GM12878 (cell line): ENCODE results near the gene MMP11. TPM values are rescaled to one million over a fixed set of nuclear protein-coding genes. Genes with fewer than 3 reads are reported as not detected.

Experiments used
- ATAC-seq: fragments of 200-7000 bp; cut with Tn5 transposase; 3 replicates; pipeline ENCODE4 v1.9.1; 2020; ENCODE audit warnings: mild to moderate bottlenecking, moderate library complexity
- BruUV-seq: library from RNA; stranded (reverse); fragments of 400-500 nt; replicated peaks from 2 replicates; lab custom pipeline; 2021; lab: Mats Ljungman, UMichigan
- CTCF ChIA-PET: fragments of 300-600 bp; sonication (Branson Sonifier 250); formaldehyde crosslinking; extraction: SDS; loops from one replicate; lab custom pipeline; 2021; ENCODE audit warnings: inconsistent platforms; lab: Yijun Ruan, JAX
- POLR2A ChIA-PET: fragments of 350-600 bp; formaldehyde crosslinking; extraction: SDS; loops from one replicate; lab custom pipeline; 2021; ENCODE audit warnings: inconsistent platforms; lab: Charles Lee
- RAD21 ChIA-PET: fragments of 300-600 bp; sonication (Branson Sonifier 250); formaldehyde crosslinking; loops from one replicate; lab custom pipeline; 2023; ENCODE audit warnings: antibody characterized with exemption; ENCODE audit not compliant: unreplicated experiment; lab: Charles Lee
- SMC1A ChIA-PET: fragments of 300-600 bp; sonication (Branson Sonifier 250); formaldehyde crosslinking; loops from one replicate; lab custom pipeline; 2023; ENCODE audit not compliant: unreplicated experiment, uncharacterized antibody; lab: Charles Lee
- DNase-seq: peaks from one replicate; pipeline ENCODE4 v3.0.0-alpha.2; 2011; ENCODE audit warnings: low read depth, low spot score
- FAIRE-seq: peaks from 3 replicates; lab custom pipeline; 2011; peaks lifted over from hg19 to GRCh38; lab: Jason Lieb, UNC
- H2AFZ ChIP-seq: 2 replicates; pipeline ENCODE4 v1.6.0; 2011; ENCODE audit warnings: low read depth, low read length, control low read depth; ENCODE audit not compliant: control insufficient read depth
- H3K27ac ChIP-seq: 2 replicates; pipeline ENCODE4 v1.5.1; 2011; ENCODE audit warnings: control low read depth; ENCODE audit not compliant: control insufficient read depth, insufficient read depth
- H3K27me3 ChIP-seq, 2 experiments: replicated peaks in 1 of 2; 2 replicates each; pipeline versions ENCODE4 v1.6.0 to v1.6.1; 2011; ENCODE audit warnings: low read length in 1 of 2; ENCODE audit not compliant: control insufficient read depth in 2 of 2, insufficient read depth in 2 of 2
- H3K36me3 ChIP-seq, 2 experiments: 2 replicates each; pipeline ENCODE4 v1.5.1; 2011; ENCODE audit warnings: low read length in 1 of 2; ENCODE audit not compliant: control insufficient read depth in 2 of 2, insufficient read depth in 2 of 2
- H3K4me1 ChIP-seq: 2 replicates; pipeline ENCODE4 v1.6.1; 2011; ENCODE audit warnings: mild to moderate bottlenecking, low read length, moderate library complexity, mixed read lengths; ENCODE audit not compliant: control insufficient read depth, insufficient read depth
- H3K4me2 ChIP-seq: 2 replicates; pipeline ENCODE4 v1.6.0; 2011; ENCODE audit warnings: control low read depth; ENCODE audit not compliant: control insufficient read depth, insufficient read depth
- H3K4me3 ChIP-seq: fragments of 200-600 bp; sonication (generic); 2 replicates; pipeline ENCODE4 v1.5.1; 2016
- H3K79me2 ChIP-seq: 2 replicates; pipeline ENCODE4 v1.6.0; 2011; ENCODE audit warnings: low read length; ENCODE audit not compliant: control insufficient read depth, insufficient read depth
- H3K9ac ChIP-seq: 2 replicates; pipeline ENCODE4 v1.8.0; 2011; ENCODE audit warnings: low read length, control low read depth, mixed read lengths; ENCODE audit not compliant: control insufficient read depth, insufficient read depth
- H3K9me3 ChIP-seq: replicated peaks from 3 replicates; pipeline ENCODE4 v1.5.1; 2011; ENCODE audit warnings: mild to moderate bottlenecking, low read length; ENCODE audit not compliant: control insufficient read depth, insufficient read depth
- H4K20me1 ChIP-seq: 2 replicates; pipeline ENCODE4 v1.6.0; 2011; ENCODE audit not compliant: control insufficient read depth, insufficient read depth
- EED ChIP-seq: sonication (generic); IDR thresholded peaks from 2 replicates; pipeline ENCODE4 v1.6.1; 2016; ENCODE audit warnings: antibody characterized with exemption, low read depth
- EGR1 ChIP-seq, 2 experiments: IDR thresholded peaks; 1 replicate in 1 of 2; 2 replicates in 1 of 2; pipeline ENCODE4 v1.6.1; 2011 to 2012; ENCODE audit warnings: low read depth in 2 of 2, low read length in 2 of 2, borderline replicate concordance in 1 of 2, mild to moderate bottlenecking in 1 of 2, moderate library complexity in 1 of 2
- ETV6 ChIP-seq, 2 experiments: fragments of 450-650 bp in 1 of 2; IDR thresholded peaks in 1 of 2; conservative IDR thresholded peaks in 1 of 2; 2 replicates each; pipeline ENCODE4 v1.6.1; 2014; ENCODE audit warnings: antibody characterized with exemption in 1 of 2, borderline replicate concordance in 1 of 2, low read depth in 1 of 2, mild to moderate bottlenecking in 1 of 2, moderate library complexity in 1 of 2
- FOXM1 ChIP-seq: IDR thresholded peaks from 2 replicates; pipeline ENCODE4 v1.6.1; 2012; ENCODE audit warnings: low read depth, mild to moderate bottlenecking, inconsistent platforms, low read length, moderate library complexity
- HCFC1 ChIP-seq: fragments of 150-350 bp; IDR thresholded peaks from 2 replicates; pipeline ENCODE4 v1.6.1; 2014; ENCODE audit warnings: low read length
- NFYA ChIP-seq: IDR thresholded peaks from 2 replicates; pipeline ENCODE4 v1.6.1; 2011; ENCODE audit warnings: low read depth, mild to moderate bottlenecking, low read length, improper control_type of control experiment, borderline replicate concordance
- NRF1 ChIP-seq: conservative IDR thresholded peaks from 2 replicates; pipeline ENCODE4 v1.6.1; 2011; ENCODE audit warnings: mild to moderate bottlenecking, low read depth, low read length, improper control_type of control experiment
- PBX3 ChIP-seq: IDR thresholded peaks from 2 replicates; pipeline ENCODE4 v1.6.1; 2011; ENCODE audit warnings: mild to moderate bottlenecking, low read depth, low read length, moderate library complexity; ENCODE audit not compliant: insufficient replicate concordance
- POLR2A ChIP-seq: IDR thresholded peaks from 2 replicates; pipeline ENCODE4 v1.6.1; 2011; ENCODE audit warnings: low read depth, mild to moderate bottlenecking, low read length
- RB1 ChIP-seq: fragments of 450-650 bp; formaldehyde crosslinking; IDR thresholded peaks from 2 replicates; pipeline ENCODE4 v1.6.1; 2017; ENCODE audit warnings: mild to moderate bottlenecking, borderline replicate concordance
- SREBF2 ChIP-seq: IDR thresholded peaks from 2 replicates; pipeline ENCODE4 v1.6.1; 2012; ENCODE audit warnings: mild to moderate bottlenecking, low read length
- TBL1XR1 ChIP-seq: IDR thresholded peaks from 2 replicates; pipeline ENCODE4 v1.6.1; 2012; ENCODE audit warnings: low read depth, low read length, improper control_type of control experiment
- ZNF24 ChIP-seq: fragments of 450-650 bp; IDR thresholded peaks from 2 replicates; pipeline ENCODE4 v1.6.1; 2017; ENCODE audit warnings: antibody characterized with exemption, mild to moderate bottlenecking
- ZNF384 ChIP-seq: IDR thresholded peaks from 2 replicates; pipeline ENCODE4 v1.6.1; 2012; ENCODE audit warnings: low read depth, mild to moderate bottlenecking, low read length, improper control_type of control experiment, borderline replicate concordance
- ZNF622 ChIP-seq: fragments of 450-650 bp; IDR thresholded peaks from 2 replicates; pipeline ENCODE4 v1.6.1; 2017; ENCODE audit warnings: mild to moderate bottlenecking, inconsistent platforms
- ZZZ3 ChIP-seq: IDR thresholded peaks from 2 replicates; pipeline ENCODE4 v1.6.1; 2011; ENCODE audit warnings: low read depth; ENCODE audit not compliant: control insufficient read depth, insufficient read length
- WGBS: methylation state at CpG from one replicate; pipeline ENCODE4 v1.1.6; 2016; ENCODE audit warnings: low lambda C conversion rate; ENCODE audit not compliant: insufficient replicate concordance, insufficient coverage; ENCODE audit errors: missing lambda C conversion rate; 5-methylcytosine and 5-hydroxymethylcytosine counted together
- in situ Hi-C: fragments of 300-500 bp; cut with MboI; formaldehyde crosslinking; loops from 9 replicates; pipeline ENCODE4 v1.14.3; 2018; ENCODE audit warnings: mixed read lengths
- intact Hi-C: fragments of 100-400 bp; cut with micrococcal nuclease; formaldehyde crosslinking; loops from one replicate; pipeline ENCODE4 v1.14.2; 2022; ENCODE audit not compliant: unreplicated experiment
- polyA plus RNA-seq, 11 experiments: library from polyadenylated mRNA; depleted of rRNA in 4 of 11; unstranded in 6 of 11; stranded (reverse) in 5 of 11; fragments of >200 nt; fragmentation: Nextera tagmentation in 4 of 11; fragmentation: Illumina TruSeq in 1 of 11; extraction: Ambion mirVana in 4 of 11; extraction: Trizol in 1 of 11; gene quantifications; 1 replicate in 1 of 11; 2 replicates in 10 of 11; pipeline versions ENCODE4 v1.2.1 to v1.2.3, GENCODE V29; 2011 to 2016; ENCODE audit warnings: inconsistent platforms in 2 of 11, missing spikeins in 2 of 11, low read depth in 1 of 11
- total RNA-seq, 4 experiments: library from RNA; depleted of rRNA in 3 of 4; stranded (reverse); fragments of >200 nt in 3 of 4; fragmentation: Illumina TruSeq in 1 of 4; extraction: Trizol in 1 of 4; gene quantifications; 2 replicates each; pipeline versions ENCODE4 v1.2.1 to v1.2.3, GENCODE V29; 2013 to 2021
- TF ChIP-seq, protein P1 (sequence below): fragments of 450-650 bp; IDR thresholded peaks from 2 replicates; pipeline ENCODE4 v1.6.1; 2017; ENCODE audit warnings: mild to moderate bottlenecking, moderate library complexity

Gene MMP11
- total and polyA plus RNA-seq, 10 of the 15 experiments (the other 5 are each of a cell fraction or from before 2014, with no cell fraction given), result 0.03 to 1.1 (median 0.31) TPM; not detected in 2

- no peak for TF ChIP-seq TBL1XR1
- no peak for TF ChIP-seq FOXM1
- no peak for TF ChIP-seq RB1
- TF ChIP-seq, protein P1, sequence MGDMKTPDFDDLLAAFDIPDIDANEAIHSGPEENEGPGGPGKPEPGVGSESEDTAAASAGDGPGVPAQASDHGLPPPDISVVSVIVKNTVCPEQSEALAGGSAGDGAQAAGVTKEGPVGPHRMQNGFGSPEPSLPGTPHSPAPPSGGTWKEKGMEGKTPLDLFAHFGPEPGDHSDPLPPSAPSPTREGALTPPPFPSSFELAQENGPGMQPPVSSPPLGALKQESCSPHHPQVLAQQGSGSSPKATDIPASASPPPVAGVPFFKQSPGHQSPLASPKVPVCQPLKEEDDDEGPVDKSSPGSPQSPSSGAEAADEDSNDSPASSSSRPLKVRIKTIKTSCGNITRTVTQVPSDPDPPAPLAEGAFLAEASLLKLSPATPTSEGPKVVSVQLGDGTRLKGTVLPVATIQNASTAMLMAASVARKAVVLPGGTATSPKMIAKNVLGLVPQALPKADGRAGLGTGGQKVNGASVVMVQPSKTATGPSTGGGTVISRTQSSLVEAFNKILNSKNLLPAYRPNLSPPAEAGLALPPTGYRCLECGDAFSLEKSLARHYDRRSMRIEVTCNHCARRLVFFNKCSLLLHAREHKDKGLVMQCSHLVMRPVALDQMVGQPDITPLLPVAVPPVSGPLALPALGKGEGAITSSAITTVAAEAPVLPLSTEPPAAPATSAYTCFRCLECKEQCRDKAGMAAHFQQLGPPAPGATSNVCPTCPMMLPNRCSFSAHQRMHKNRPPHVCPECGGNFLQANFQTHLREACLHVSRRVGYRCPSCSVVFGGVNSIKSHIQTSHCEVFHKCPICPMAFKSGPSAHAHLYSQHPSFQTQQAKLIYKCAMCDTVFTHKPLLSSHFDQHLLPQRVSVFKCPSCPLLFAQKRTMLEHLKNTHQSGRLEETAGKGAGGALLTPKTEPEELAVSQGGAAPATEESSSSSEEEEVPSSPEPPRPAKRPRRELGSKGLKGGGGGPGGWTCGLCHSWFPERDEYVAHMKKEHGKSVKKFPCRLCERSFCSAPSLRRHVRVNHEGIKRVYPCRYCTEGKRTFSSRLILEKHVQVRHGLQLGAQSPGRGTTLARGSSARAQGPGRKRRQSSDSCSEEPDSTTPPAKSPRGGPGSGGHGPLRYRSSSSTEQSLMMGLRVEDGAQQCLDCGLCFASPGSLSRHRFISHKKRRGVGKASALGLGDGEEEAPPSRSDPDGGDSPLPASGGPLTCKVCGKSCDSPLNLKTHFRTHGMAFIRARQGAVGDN, result peak; percentile 96
- TF ChIP-seq HCFC1, result no peak
- TF ChIP-seq ZNF622, result no peak
- TF ChIP-seq NFYA, result no peak
- TF ChIP-seq EGR1 (IDR thresholded peaks at IDR 0.05; ENCODE audit: borderline replicate concordance in 1 of 2, low read depth in 2 of 2, low read length in 2 of 2), result no peak
Measured at GRCh38 chr22:23743303-23743705, 29.3 kb upstream of the MMP11 start (continued).

DNA sequence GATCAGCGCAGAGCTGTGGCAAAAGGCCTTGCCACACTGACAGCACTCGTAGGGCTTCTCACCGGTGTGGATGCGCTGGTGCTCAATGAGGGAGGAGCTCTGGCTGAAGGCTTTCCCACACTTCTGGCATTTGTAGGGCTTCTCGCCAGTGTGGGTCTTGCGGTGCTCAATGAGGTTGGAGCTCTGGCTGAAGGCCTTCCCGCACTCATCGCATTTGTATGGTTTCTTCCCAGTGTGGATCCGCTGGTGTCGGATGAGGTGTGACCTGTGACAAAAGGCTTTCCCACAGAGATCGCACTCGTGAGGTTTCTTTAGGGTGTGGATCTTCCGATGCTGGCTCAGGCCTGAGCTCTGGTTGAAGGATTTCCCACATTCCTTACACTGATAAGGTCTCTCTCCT, 28.6 kb upstream of the MMP11 start:
- in situ Hi-C loops (no loop called here), intact Hi-C loops (no loop called here)
- no TSS peak for BruUV-seq
- POLR2A ChIA-PET, result interaction anchor here (0.5 to 1.6 kb wide), 2 partner anchors 11 to 19 kb away, joined by 3 to 7 read pairs; no protein-coding TSS in a partner anchor
- SMC1A ChIA-PET, result interaction anchor here (0.7 kb wide), 1 partner anchor 13 kb away, joined by 3 read pairs; no protein-coding TSS in a partner anchor
- Histone ChIP-seq H3K4me1 (no peaks in the 10 kb centered on the region), H3K79me2 (no peaks in the 10 kb centered on the region), H3K4me2 (no peak overlapping the region), H3K36me3 (no peaks in the 10 kb centered on the region; a peak in 1 of 4 replicates), H3K4me3 (no peak overlapping the region), H3K9ac (no peak overlapping the region), H2AFZ (no peak overlapping the region), H3K27ac (no peak overlapping the region), H3K27me3 (no peaks in the 10 kb centered on the region), H3K9me3 (no peaks in the 10 kb centered on the region; the same call in 2 of the 3 replicates), H4K20me1 (no peaks in the 10 kb centered on the region)
- ATAC-seq (no peak), FAIRE-seq (no peak), DNase-seq (no peak)
- 95% methylated on average over 13 of the region's 13 CpGs for WGBS
- RAD21 ChIA-PET, result no interaction called here
- CTCF ChIA-PET, result no interaction called here
- no peak for TF ChIP-seq PBX3
- no peak for TF ChIP-seq EED
- TF ChIP-seq ZZZ3, result no peak
- TF ChIP-seq POLR2A, result no peak
- no peak for TF ChIP-seq SREBF2
- no peak for TF ChIP-seq ZNF384
- peak; percentile 94 for TF ChIP-seq ZNF24
- TF ChIP-seq NRF1, result no peak
- no peak for TF ChIP-seq ETV6 (conservative IDR thresholded peaks at IDR 0.05 in 1 of 2, IDR thresholded peaks at IDR 0.05 in 1 of 2; ENCODE audit: borderline replicate concordance in 1 of 2, low read depth in 1 of 2)
